Gastroesophageal sphincter (tissue), 3 donors: Measurements from ENCODE around the gene TRAF3.

Source experiments
- CTCF ChIP-seq, 4 experiments: fragments of 200-600 bp in 2 of 4; fragments of 450-650 bp in 2 of 4; sonication (generic) in 1 of 4; IDR thresholded peaks; one replicate each; pipeline ENCODE4 v1.5.1; 2017 to 2019; ENCODE audit warnings: antibody characterized with exemption in 4 of 4, mild to moderate bottlenecking in 2 of 4, moderate library complexity in 2 of 4
- EP300 ChIP-seq: sonication (generic); formaldehyde crosslinking; IDR thresholded peaks from one replicate; pipeline ENCODE4 v1.6.1; 2017; ENCODE audit warnings: antibody characterized with exemption, mild to moderate bottlenecking
- POLR2A ChIP-seq, 2 donors: fragments of 450-650 bp; IDR thresholded peaks; one replicate each; pipeline ENCODE4 v1.6.1; 2017; ENCODE audit warnings: antibody characterized with exemption in 2 of 2, mild to moderate bottlenecking in 2 of 2, moderate library complexity in 1 of 2
- POLR2AphosphoS5 ChIP-seq: sonication (generic); formaldehyde crosslinking; IDR thresholded peaks from one replicate; pipeline ENCODE4 v1.6.1; 2017; ENCODE audit warnings: antibody characterized with exemption

GRCh38 chr14:102883089-102883541, 105.9 kb downstream of the TRAF3 start:
- no peak for TF ChIP-seq CTCF (IDR thresholded peaks at IDR 0.05)
- no peak for TF ChIP-seq POLR2AphosphoS5
- no peak for TF ChIP-seq POLR2A (IDR thresholded peaks at IDR 0.05)
- no peak for TF ChIP-seq EP300
